Activated naive CD8-positive, alpha-beta T cell treated with anti-CD3 and anti-CD28 coated beads, Interleukin-2, amount 10 ng/mL, durations not matched to agents 7 days and 5 days (primary cell): ENCODE results near the gene TMEM117. TPM values are rescaled to one million over a fixed set of nuclear protein-coding genes. Genes with fewer than 3 reads are reported as not detected.

Experiments used
- ATAC-seq: fragments of 150-1000 bp; cut with Tn5 transposase; one replicate; pipeline ENCODE4 v1.10.0; 2021; ENCODE audit warnings: low read depth, moderate library complexity
- POLR2A ChIA-PET: fragments of 350-600 bp; sonication (Branson Sonifier 250); formaldehyde crosslinking; loops from one replicate; lab custom pipeline; 2021; ENCODE audit warnings: antibody characterized with exemption; lab: Charles Lee
- DNase-seq: peaks from one replicate; pipeline ENCODE4 v3.0.0; 2021
- H3K27ac Mint-ChIP-seq: one replicate; pipeline ENCODE4 v1.8.0; 2022; ENCODE audit warnings: mild to moderate bottlenecking, mixed read lengths
- H3K27me3 Mint-ChIP-seq: one replicate; pipeline ENCODE4 v1.8.0; 2022; ENCODE audit warnings: mild to moderate bottlenecking, moderate library complexity, mixed read lengths
- H3K36me3 Mint-ChIP-seq: one replicate; pipeline ENCODE4 v1.8.0; 2021; ENCODE audit warnings: mild to moderate bottlenecking, mixed read lengths
- H3K4me1 Mint-ChIP-seq: one replicate; pipeline ENCODE4 v1.8.0; 2021; ENCODE audit warnings: mixed read lengths
- H3K4me3 Mint-ChIP-seq: one replicate; pipeline ENCODE4 v1.8.0; 2022; ENCODE audit warnings: mild to moderate bottlenecking, moderate library complexity, mixed read lengths
- H3K9me3 Mint-ChIP-seq: one replicate; pipeline ENCODE4 v1.8.0; 2021; ENCODE audit warnings: mixed read lengths
- total RNA-seq, 2 experiments: library from RNA; stranded (reverse); gene quantifications; one replicate each; pipeline ENCODE4 v1.2.3, GENCODE V29; 2021

TMEM117 gene
- total RNA-seq, 2 experiments from 2014 or later = 0.58 to 1.0 TPM

DNA sequence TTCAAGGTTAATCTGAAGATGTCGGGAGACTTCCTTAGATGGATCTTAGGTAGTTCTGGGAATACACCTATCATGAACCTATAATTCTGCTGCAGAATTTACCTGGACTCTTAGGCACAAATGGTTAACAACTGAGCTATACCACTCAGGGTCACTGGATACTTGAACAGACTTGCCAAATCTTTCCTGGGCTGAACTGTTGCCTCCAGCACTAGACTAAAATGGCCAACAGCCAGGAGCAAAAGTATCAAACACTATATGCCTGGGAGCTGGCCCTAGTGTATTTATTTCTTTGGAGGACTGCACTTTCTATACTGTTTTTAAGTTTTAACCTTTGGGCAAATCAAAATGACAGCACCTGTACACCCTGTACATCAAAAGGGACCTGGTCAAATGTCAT, 252.8 kb downstream of the TMEM117 start:
- POLR2A ChIA-PET = no interaction called here
- ATAC-seq (no peak), DNase-seq (no peak)
- Mint-ChIP-seq H3K4me3 (no peak overlapping the region), H3K27me3 (no peaks in the 10 kb centered on the region), H3K4me1 (no peaks in the 10 kb centered on the region), H3K36me3 (peaks cover 1% of the 10 kb centered on the region), H3K27ac (no peak overlapping the region), H3K9me3 (peaks cover 1% of the 10 kb centered on the region)

DNA sequence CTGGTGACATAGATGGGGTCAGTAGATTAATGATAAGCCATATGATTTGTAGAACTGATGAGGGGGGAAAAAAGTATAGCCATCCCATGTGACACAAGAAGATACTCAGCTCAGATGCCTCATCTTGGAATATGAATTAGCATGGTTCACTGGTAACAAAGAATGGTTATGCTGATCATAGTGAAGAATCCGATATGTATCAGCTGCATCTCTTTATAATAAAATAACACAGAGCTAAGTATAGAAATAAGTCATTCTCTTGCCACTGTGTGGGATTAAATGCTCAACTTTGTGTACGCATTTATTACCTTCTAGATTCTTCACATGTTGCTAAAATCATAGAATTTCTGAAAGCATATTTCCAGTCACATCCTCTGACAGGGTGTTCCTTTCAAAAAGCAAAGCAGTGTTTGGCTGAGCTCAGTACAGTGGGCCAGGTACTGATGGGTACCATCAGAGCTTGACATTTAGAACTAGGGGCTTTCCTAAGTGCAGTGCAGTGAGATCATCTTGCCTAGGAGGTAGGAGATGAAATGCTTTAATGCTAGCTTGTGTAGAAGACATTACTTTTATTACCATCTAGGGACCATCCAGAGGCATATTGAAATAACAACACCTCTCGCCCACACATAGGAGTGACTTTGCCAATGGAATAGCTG, 256.2 kb downstream of the TMEM117 start:
- Mint-ChIP-seq H3K4me3 (no peak overlapping the region), H3K27ac (no peak overlapping the region), H3K9me3 (peaks cover 7% of the 10 kb centered on the region), H3K4me1 (no peaks in the 10 kb centered on the region), H3K27me3 (no peaks in the 10 kb centered on the region), H3K36me3 (peaks cover 3% of the 10 kb centered on the region)
- ATAC-seq = no peak
- DNase-seq = no peak
- POLR2A ChIA-PET = no interaction called here

DNA sequence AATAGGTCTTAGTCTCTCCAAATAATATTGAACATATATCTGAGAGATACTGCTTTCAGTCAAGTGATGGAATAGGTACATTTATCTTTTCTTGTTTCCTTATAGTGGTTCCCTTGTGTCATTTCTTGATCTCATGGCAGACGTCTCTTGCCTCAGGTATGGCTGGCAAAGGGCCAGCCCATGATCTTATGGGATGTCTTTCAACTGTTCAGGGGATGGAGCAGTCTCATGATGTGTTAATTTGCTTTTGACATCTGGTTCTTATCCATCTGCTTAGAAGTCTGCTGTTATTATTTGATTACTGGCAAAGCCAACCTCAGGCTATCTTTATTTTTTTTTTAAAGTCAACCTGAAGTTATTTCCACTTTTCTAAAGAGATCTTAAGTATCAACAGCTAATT, 262.9 kb downstream of the TMEM117 start:
- H3K9me3 Mint-ChIP-seq = peaks cover 12% of the 10 kb centered on the region
- DNase-seq = no peak
- no peak for ATAC-seq
- POLR2A ChIA-PET = no interaction called here
- H3K27ac Mint-ChIP-seq = no peak overlapping the region
- H3K4me3 Mint-ChIP-seq = no peak overlapping the region
- peaks cover 2% of the 10 kb centered on the region for H3K36me3 Mint-ChIP-seq
- no peaks in the 10 kb centered on the region for H3K27me3 Mint-ChIP-seq
- no peaks in the 10 kb centered on the region for H3K4me1 Mint-ChIP-seq

DNA sequence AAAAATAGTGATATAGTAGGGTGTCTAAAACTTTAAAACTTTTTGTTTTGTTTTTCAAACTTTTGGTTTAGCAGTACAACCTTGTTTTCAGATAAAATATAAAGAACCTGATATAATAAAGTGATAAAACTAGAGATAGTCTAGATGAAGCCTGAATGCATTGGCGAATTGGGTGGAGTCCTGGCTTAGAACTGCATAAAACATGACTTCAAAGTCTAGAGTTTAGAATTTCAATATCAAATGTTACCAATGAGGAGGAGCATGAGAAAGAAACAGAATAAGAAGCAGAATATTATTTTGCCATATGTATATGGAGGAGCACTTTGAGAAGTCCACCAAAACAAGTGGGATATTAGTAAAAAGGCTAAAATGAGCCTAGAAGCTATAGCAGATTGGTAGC, 263.6 kb downstream of the TMEM117 start:
- DNase-seq (no peak), ATAC-seq (no peak)
- Mint-ChIP-seq H3K27me3 (no peaks in the 10 kb centered on the region), H3K36me3 (peaks cover 2% of the 10 kb centered on the region), H3K4me3 (no peak overlapping the region), H3K9me3 (peaks cover 11% of the 10 kb centered on the region), H3K4me1 (no peaks in the 10 kb centered on the region), H3K27ac (no peak overlapping the region)
- POLR2A ChIA-PET = no interaction called here

DNA sequence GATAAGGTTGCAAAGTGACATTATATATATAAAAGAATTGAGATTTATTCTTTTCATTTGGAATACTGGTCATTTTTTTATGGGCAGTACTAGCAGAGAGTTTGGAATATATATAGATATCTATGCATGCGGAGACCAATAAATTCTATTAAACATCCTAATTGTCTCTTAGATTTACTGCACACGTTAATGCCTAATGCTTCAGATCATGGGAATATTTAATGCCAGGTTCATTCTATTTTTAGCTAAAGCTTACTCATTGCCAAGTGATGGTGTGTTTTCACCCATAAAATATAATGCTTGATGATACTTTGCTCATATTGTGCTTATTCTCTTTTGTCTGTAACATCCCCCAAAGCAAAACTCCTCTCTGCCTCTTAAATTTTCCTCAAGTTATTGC, 264.4 kb downstream of the TMEM117 start:
- Mint-ChIP-seq H3K4me3 (no peak overlapping the region), H3K9me3 (peaks cover 10% of the 10 kb centered on the region), H3K27ac (no peak overlapping the region), H3K4me1 (no peaks in the 10 kb centered on the region), H3K27me3 (no peaks in the 10 kb centered on the region), H3K36me3 (peaks cover under 1% of the 10 kb centered on the region)
- POLR2A ChIA-PET = no interaction called here
- DNase-seq = no peak
- ATAC-seq = no peak

DNA sequence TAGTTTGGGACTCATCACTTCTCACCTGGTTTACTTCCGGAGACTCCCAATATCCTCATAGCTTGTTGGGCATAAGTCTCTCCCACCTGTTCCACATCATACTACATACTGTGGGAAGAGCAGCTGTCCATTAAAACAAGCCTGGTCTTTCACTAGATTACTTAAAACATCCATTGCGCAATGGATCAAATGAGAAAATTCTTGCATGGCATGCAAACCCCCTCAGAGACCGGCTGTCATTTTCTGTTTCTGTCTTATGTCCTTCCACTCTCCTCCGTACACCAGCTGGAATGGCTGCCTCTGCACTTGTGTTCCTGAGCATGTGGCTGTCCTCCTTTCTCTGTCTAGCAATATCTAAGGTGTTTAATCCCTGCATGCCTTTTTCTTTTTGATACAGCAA, 265.6 kb downstream of the TMEM117 start:
- Mint-ChIP-seq H3K27ac (no peak overlapping the region), H3K4me1 (no peaks in the 10 kb centered on the region), H3K9me3 (peaks cover 8% of the 10 kb centered on the region), H3K27me3 (no peaks in the 10 kb centered on the region), H3K36me3 (no peaks in the 10 kb centered on the region), H3K4me3 (no peak overlapping the region)
- POLR2A ChIA-PET = no interaction called here
- DNase-seq = no peak
- no peak for ATAC-seq

DNA sequence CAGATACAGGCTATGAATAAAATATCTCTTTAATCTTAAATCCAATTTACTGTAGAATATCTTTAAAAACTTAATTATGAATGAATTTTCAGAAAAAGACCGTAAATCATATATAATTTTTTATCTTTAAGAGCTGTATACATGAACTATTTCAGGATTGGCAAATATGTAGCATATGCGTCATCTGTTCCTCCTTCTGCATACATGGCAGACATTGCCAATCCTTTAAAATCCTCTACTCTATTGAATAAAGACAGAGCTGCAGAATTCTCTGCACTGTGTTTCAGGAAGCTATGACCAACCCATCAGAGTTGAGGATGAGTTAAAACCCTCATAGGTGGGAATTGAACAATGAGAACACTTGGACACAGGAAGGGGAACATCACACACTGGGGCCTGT, 279.0 kb downstream of the TMEM117 start:
- Mint-ChIP-seq H3K36me3 (no peaks in the 10 kb centered on the region), H3K27me3 (no peaks in the 10 kb centered on the region), H3K4me3 (no peak overlapping the region), H3K27ac (no peak overlapping the region), H3K9me3 (peaks cover 7% of the 10 kb centered on the region), H3K4me1 (no peaks in the 10 kb centered on the region)
- no peak for ATAC-seq
- no peak for DNase-seq
- POLR2A ChIA-PET = no interaction called here

DNA sequence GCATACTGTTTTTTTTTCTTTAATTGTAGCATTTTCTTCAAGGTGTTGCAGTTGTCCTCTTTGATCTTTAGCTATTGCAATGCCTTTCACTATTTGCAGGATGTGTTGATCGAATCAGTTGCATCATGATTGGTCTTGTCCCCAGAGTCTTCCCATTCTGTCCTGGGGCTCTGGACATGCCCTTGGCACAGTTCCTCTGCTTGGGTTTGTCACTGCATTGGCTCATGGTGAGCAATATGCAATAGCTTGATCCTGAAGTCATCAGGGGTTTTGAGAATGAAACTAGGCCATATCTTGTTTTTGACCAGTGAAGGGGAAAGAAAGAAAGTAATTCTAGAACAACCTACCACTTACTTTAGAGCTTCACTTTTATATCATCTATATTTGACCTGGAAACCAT, 281.5 kb downstream of the TMEM117 start:
- no peaks in the 10 kb centered on the region for H3K27me3 Mint-ChIP-seq
- H3K27ac Mint-ChIP-seq = no peak overlapping the region
- POLR2A ChIA-PET = no interaction called here
- H3K9me3 Mint-ChIP-seq = peaks cover 7% of the 10 kb centered on the region
- H3K4me1 Mint-ChIP-seq = no peaks in the 10 kb centered on the region
- no peak overlapping the region for H3K4me3 Mint-ChIP-seq
- no peaks in the 10 kb centered on the region for H3K36me3 Mint-ChIP-seq
- DNase-seq (no peak), ATAC-seq (no peak)

DNA sequence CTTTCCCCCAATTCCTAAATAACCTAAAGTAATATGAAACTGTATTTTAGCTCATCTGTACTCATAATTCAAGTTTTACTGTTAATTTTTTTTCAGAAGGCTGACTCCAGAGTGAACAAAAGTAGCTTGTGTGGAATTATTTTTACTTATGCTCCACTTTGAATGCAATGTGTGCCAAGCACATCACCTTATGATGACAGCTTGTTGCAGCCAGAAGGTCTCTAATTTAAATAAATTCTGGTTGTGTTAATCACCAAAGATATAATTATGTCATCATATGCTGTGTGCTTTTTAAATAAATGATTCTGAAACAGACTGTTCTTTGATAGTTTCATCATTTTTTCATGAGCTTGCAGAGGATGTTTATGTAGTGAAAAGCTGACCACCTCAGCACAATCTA, 283.1 kb downstream of the TMEM117 start:
- POLR2A ChIA-PET = no interaction called here
- no peak overlapping the region for H3K27ac Mint-ChIP-seq
- peaks cover 1% of the 10 kb centered on the region for H3K27me3 Mint-ChIP-seq
- H3K4me3 Mint-ChIP-seq = no peak overlapping the region
- ATAC-seq (no peak), DNase-seq (no peak)
- no peaks in the 10 kb centered on the region for H3K4me1 Mint-ChIP-seq
- no peaks in the 10 kb centered on the region for H3K36me3 Mint-ChIP-seq
- H3K9me3 Mint-ChIP-seq = peaks cover 12% of the 10 kb centered on the region

DNA sequence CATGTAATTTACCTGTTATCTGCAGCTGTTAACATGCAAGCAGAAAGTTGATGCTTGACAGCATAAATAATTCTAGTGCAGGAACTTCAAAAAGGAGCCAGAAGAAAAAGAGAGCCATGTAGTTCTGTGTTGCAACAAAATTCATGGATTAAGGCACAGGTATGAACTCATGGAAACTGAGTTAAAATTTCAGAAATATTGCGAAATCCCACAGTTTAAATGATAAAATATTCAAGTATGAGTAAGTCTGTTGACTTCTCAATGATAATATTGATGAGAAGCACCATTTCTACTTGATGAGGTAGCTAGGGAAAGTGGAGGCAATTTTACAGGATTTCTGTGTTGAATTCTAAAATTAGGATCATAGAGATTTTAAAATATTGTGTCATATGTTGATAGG, 290.9 kb downstream of the TMEM117 start:
- Mint-ChIP-seq H3K4me1 (no peaks in the 10 kb centered on the region), H3K9me3 (peaks cover 9% of the 10 kb centered on the region), H3K36me3 (no peaks in the 10 kb centered on the region), H3K27me3 (peaks cover 1% of the 10 kb centered on the region), H3K27ac (no peak overlapping the region), H3K4me3 (no peak overlapping the region)
- no peak for ATAC-seq
- DNase-seq = no peak
- POLR2A ChIA-PET = no interaction called here

DNA sequence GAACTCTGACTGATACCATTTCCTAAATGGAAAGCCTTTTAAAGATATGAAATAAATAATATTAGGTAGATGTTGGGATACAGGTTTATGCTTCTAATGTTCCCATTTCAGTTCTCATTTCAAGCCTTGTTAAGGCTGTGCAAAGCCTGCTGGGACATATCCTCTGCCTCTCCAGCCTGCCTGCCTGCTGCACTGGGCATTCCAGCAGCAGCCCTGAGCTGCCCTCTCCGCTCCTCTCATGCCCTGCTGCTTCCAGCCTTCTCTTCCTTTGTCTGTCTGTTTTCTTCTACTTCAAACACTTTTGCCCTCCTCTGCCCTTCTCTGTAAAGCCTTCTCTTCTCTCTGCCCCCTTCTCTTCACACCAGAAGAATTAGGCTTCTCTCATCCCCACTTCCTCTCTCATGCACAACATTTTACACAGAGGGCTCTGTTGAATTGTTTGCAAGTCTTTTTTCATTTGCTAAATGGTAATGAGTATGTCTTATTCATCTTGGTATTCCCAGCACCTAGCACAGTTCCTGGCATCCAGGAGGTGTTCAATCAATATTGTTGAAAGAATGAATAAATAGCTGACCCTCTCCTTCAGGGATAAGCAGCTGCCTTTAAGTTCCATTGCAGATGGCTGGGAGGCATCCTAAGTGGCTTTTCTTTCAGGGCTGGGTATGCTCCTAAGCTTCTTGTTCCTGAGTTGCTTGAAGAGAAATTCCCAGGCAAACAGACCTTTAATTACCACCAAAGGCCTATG, 292.3 kb downstream of the TMEM117 start:
- POLR2A ChIA-PET = no interaction called here
- ATAC-seq = no peak

DNA sequence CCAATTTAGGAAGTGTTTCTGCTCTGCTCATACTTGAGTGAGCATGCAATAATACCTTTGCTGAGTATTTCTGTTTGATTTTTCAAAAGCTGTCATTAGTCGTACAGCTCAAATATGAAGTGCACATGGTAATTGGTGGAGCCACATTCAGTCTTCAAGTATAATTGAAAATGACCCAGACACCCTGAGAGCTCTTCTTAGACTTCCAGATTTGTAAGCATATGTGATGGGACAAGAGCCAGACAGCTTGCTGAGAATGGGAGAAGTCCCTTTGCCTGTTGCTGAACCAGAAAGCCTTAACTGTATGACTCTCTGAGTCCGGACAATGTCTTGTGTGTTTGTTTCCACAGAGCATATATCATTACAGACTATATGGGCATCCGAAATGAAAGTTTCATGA, 307.3 kb downstream of the TMEM117 start:
- no peak overlapping the region for H3K27ac Mint-ChIP-seq
- POLR2A ChIA-PET = no interaction called here
- DNase-seq (no peak), ATAC-seq (no peak)
- H3K36me3 Mint-ChIP-seq = no peaks in the 10 kb centered on the region
- H3K9me3 Mint-ChIP-seq = no peaks in the 10 kb centered on the region
- no peak overlapping the region for H3K4me3 Mint-ChIP-seq
- H3K4me1 Mint-ChIP-seq = no peaks in the 10 kb centered on the region
- no peaks in the 10 kb centered on the region for H3K27me3 Mint-ChIP-seq

More for the DNA sequence above, 292.3 kb downstream of the TMEM117 start:
- DNase-seq = no peak
- Mint-ChIP-seq H3K36me3 (no peaks in the 10 kb centered on the region), H3K4me1 (no peaks in the 10 kb centered on the region), H3K9me3 (peaks cover 7% of the 10 kb centered on the region), H3K27ac (no peak overlapping the region), H3K27me3 (peaks cover 1% of the 10 kb centered on the region), H3K4me3 (no peak overlapping the region)

DNA sequence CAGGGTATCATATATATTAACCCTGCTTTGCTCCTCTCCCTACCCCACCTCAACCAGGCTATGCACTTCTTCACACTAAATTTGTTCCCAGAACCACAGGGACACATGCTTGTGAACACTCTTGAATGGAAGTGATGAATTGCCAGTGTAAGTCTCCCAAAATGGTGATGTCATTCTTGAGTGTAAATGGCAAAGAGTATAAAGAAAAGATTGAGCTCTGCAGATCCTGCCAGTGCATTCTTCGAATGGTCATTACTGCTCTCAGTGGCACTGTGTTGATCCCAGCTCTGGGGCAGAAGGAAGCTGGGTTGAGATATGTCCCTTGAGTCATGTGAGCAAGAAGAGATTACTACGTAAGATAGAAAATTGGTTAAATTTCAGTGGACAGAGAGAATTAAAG, 313.1 kb downstream of the TMEM117 start:
- POLR2A ChIA-PET = no interaction called here
- no peaks in the 10 kb centered on the region for H3K9me3 Mint-ChIP-seq
- no peak overlapping the region for H3K4me3 Mint-ChIP-seq
- no peak overlapping the region for H3K27ac Mint-ChIP-seq
- H3K27me3 Mint-ChIP-seq = no peaks in the 10 kb centered on the region
- ATAC-seq (no peak), DNase-seq (no peak)
- no peaks in the 10 kb centered on the region for H3K4me1 Mint-ChIP-seq
- H3K36me3 Mint-ChIP-seq = no peaks in the 10 kb centered on the region

DNA sequence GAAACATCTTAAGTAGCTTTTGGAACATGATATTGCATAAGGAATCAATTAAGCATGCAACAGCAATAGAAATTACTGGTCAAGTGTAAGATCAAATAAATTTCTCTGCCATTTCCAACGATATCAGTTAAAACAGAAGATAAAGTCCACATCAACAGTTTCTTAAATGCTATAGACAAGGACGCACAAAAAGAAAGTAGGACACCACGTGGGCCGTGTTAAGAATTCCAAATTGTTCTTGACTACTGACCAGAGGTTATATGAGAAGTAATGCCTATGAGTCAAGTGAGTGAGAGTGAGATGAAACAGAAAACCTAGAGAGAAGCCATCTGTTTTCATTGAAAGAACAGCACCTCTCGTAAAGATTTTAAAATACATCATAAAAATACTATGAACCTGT, 318.2 kb downstream of the TMEM117 start:
- Mint-ChIP-seq H3K4me1 (no peaks in the 10 kb centered on the region), H3K9me3 (no peaks in the 10 kb centered on the region), H3K27ac (no peak overlapping the region), H3K4me3 (no peak overlapping the region), H3K36me3 (no peaks in the 10 kb centered on the region), H3K27me3 (no peaks in the 10 kb centered on the region)
- POLR2A ChIA-PET = no interaction called here
- no peak for DNase-seq
- ATAC-seq = no peak
